GM18519 (cell line): Measurements from ENCODE around the gene YIPF3.
"Not testable (repeated sequence)": the region's sequence is repeated elsewhere in the genome, so short reads cannot be mapped to it uniquely, and the experiment has no call there.

Experiments used
- ATAC-seq: cut with Tn5 transposase; IDR thresholded peaks from one replicate; pipeline ENCODE4 v1.9.1; 2021; ENCODE audit warnings: mild to moderate bottlenecking, moderate library complexity; ENCODE audit not compliant: unreplicated experiment, low FRiP score

Gene YIPF3

DNA sequence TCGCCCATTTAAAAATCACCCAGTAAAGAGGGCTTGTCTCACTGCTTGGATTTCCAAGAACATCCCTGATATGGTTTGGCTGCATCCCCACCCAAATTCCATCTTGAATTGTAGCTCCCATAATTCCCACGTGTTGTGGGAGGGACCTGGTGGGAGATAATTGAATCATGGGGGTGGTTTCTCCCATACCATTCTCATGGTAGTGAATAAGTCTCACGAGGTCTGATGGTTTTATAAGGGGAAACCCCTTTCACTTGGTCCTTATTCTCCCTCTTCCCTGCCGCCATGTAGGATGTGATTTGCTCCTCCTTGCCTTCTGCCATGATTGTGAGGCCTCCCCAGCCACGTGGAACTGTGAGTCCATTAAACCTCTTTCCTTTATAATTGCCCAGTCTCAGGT lies 49.5 kb downstream of the YIPF3 start:
- not testable (repeated sequence) for ATAC-seq

DNA sequence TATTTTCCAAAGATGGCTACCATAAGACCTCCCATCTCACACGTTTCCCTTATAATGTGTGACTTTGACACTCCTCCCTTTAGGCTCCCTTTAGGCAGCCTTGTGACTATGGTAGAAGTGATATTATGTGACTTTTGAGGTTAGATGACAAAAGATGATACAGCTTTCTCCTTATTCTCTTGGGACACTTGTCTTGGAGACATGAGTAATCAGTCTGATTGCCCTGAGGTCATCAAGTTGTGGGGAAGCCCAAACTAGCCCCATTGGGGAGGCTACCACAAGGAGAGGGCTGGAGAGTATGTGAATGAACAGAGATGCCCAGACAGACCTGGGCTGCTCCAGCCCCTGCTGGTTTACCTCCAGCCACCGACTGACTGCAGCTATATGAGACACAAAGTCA lies 50.8 kb downstream of the YIPF3 start:
- no peak for ATAC-seq

DNA sequence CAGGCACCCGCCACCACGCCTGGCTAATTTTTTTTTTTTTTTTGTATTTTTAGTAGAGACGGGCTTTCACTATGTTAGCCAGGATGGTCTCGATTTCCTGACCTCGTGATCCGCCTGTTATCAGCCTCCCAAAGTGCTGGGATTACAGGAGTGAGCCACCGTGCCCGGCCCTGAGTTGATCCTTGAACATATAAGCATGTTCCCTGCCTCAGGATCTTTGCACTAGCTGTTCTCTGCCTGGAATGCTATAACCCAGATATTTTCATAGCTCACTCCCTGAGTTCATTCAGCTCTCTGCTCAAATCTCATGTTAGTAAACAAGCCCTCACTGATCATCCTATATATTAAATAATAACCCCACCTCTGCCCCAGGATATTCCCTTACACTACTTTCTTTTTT lies 52.4 kb downstream of the YIPF3 start:
- ATAC-seq, result no peak

DNA sequence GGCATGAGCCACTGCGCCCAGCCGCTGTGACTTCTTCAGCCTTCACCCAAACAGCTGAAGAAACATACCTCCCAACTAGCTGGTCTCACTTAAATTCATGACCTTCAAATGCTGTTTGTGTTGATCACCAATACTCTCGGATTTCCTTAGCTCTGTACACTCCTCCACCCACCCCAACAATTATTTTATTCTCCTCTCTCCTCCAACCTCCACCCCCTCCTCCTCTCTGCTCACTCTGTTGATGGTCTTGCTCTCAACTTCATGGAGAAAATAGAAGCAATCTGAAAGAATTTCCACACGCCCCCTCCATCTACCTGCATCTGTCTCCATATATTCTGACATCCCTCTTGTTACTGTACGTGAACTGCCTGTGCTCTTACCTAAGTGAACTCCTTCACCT lies 54.8 kb downstream of the YIPF3 start:
- ATAC-seq, result no peak
